ENCODE measurements around the gene MMP13.
"Not testable (repeated sequence)": the region's sequence is repeated elsewhere in the genome, so short reads cannot be mapped to it uniquely, and the experiment has no call there.

The MMP13 gene

DNA sequence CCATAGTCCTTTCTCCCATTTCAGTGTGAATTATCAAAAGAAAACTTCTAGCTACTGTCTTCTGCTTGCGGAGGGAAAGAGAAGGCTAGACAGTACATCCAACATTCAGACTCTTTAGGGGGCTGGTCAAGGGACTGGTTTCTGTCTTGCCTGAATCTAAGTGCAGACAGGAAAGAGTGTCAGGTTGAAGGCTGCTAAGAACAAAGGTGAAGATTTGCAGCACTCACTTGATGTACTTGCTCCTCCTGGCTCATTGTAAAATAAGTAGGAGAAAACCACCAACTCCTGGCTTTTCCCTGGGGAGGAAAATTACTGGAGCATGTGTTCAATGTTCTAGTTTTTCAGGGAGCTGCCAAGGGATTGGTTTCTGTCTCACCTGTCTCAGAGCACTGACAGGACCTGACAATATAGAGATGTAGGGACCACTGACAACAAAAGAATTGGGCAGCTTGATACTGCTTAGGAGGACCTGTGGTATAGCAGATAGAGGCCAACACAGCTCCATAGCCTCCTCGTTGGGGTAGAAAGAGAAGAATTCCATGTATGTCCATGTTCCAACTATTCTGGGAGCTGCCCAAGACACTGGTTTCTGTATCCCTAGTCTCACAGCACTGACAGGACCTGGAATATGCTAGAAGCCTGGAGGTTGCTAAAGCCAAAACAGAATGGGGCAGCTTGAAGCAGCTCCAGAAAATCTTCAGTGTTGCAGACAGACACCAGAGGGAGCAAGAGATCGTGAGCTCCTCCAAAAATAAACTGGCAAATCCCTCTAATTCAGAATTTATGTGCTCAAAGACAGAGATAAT, 41.1 kb downstream of the MMP13 start:
- TF ChIP-seq, protein P1, sequence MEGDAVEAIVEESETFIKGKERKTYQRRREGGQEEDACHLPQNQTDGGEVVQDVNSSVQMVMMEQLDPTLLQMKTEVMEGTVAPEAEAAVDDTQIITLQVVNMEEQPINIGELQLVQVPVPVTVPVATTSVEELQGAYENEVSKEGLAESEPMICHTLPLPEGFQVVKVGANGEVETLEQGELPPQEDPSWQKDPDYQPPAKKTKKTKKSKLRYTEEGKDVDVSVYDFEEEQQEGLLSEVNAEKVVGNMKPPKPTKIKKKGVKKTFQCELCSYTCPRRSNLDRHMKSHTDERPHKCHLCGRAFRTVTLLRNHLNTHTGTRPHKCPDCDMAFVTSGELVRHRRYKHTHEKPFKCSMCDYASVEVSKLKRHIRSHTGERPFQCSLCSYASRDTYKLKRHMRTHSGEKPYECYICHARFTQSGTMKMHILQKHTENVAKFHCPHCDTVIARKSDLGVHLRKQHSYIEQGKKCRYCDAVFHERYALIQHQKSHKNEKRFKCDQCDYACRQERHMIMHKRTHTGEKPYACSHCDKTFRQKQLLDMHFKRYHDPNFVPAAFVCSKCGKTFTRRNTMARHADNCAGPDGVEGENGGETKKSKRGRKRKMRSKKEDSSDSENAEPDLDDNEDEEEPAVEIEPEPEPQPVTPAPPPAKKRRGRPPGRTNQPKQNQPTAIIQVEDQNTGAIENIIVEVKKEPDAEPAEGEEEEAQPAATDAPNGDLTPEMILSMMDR (IDR thresholded peaks at IDR 0.05) = no peak
- Histone ChIP-seq H3K27ac (no peak overlapping the region), H3K9ac (no peak overlapping the region)

GRCh38 chr11:102912482-102912830, 43.1 kb downstream of the MMP13 start:
- H3K4me3 ChIP-seq (ENCODE audit: low read depth, low read length) = no peak overlapping the region
- H3K79me2 ChIP-seq = no peaks in the 10 kb centered on the region
- no peak overlapping the region for H3K4me2 ChIP-seq (ENCODE audit: low read length)
- no peaks in the 10 kb centered on the region for H3K27me3 ChIP-seq (ENCODE audit: control insufficient read depth, insufficient read depth, low read length)
- H3K27ac ChIP-seq = no peak overlapping the region
- no peak overlapping the region for H3K9ac ChIP-seq
- H3K4me1 ChIP-seq = no peaks in the 10 kb centered on the region
- TF ChIP-seq, protein P1 (IDR thresholded peaks at IDR 0.05) = no peak
- H3K36me3 ChIP-seq (ENCODE audit: control insufficient read depth, insufficient read depth, low read length) = no peaks in the 10 kb centered on the region
- no peak overlapping the region for H2AFZ ChIP-seq
- no peaks in the 10 kb centered on the region for H3K9me3 ChIP-seq (ENCODE audit: control insufficient read depth, low read length)

More for the DNA sequence above, 41.1 kb downstream of the MMP13 start:
- no peaks in the 10 kb centered on the region for H3K4me1 ChIP-seq
- H2AFZ ChIP-seq = no peak overlapping the region
- no peaks in the 10 kb centered on the region for H3K9me3 ChIP-seq (ENCODE audit: control insufficient read depth, low read length)
- no peaks in the 10 kb centered on the region for H3K79me2 ChIP-seq
- H3K4me3 ChIP-seq (ENCODE audit: low read depth, low read length) = no peak overlapping the region
- no peak overlapping the region for H3K4me2 ChIP-seq (ENCODE audit: low read length)
- H3K27me3 ChIP-seq (ENCODE audit: control insufficient read depth, insufficient read depth, low read length) = no peaks in the 10 kb centered on the region
- H3K36me3 ChIP-seq (ENCODE audit: control insufficient read depth, insufficient read depth, low read length) = no peaks in the 10 kb centered on the region

DNA sequence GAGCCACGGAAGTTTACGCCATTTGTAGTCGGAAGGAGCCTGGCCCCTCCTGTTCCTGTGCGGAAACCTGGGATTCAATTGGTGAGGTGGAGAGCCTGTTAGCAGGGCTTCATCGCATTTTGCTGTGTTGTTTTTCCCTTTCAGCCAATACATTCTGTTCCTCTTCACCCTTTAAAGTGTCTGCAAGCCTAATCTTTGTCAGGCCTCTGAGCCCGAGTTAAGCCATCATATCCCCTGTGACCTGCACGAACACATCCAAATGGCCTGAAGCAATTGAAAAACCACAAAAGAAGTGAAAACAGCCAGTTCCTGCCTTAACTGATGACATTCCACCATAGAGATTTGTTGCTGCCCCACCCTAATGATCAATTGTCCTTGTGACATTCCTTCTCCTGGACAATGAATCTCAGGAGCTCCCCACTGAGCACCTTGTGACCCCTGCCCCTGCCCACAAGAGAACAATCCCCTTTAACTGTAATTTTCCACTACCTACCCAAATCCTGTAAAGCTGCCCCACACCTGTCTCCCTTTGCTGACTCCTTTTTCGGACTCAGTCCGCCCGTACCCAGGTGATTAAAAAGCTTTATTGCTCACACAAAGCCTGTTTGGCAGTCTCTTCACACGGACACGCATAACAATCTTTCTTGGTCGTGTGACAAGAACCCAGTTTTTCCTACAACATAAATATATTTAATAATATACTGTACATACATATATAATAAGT, 43.6 kb downstream of the MMP13 start:
- Histone ChIP-seq H3K4me2 (ENCODE audit: low read length) (no peak overlapping the region), H3K27me3 (ENCODE audit: control insufficient read depth, insufficient read depth, low read length) (no peaks in the 10 kb centered on the region), H3K27ac (no peak overlapping the region), H3K9me3 (ENCODE audit: control insufficient read depth, low read length) (no peaks in the 10 kb centered on the region), H3K9ac (no peak overlapping the region), H2AFZ (no peak overlapping the region), H3K79me2 (no peaks in the 10 kb centered on the region), H3K4me1 (no peaks in the 10 kb centered on the region), H3K36me3 (ENCODE audit: control insufficient read depth, insufficient read depth, low read length) (no peaks in the 10 kb centered on the region), H3K4me3 (ENCODE audit: low read depth, low read length) (no peak overlapping the region)
- TF ChIP-seq, protein P1 (IDR thresholded peaks at IDR 0.05) = no peak

GRCh38 chr11:102905848-102906247, 49.7 kb downstream of the MMP13 start:
- not testable (repeated sequence) for H3K9me3 ChIP-seq (ENCODE audit: control insufficient read depth, low read length); H3K4me2 ChIP-seq (ENCODE audit: low read length); H3K79me2 ChIP-seq; H3K4me3 ChIP-seq (ENCODE audit: low read depth, low read length); H3K36me3 ChIP-seq (ENCODE audit: control insufficient read depth, insufficient read depth, low read length); H2AFZ ChIP-seq; H3K27ac ChIP-seq; H3K4me1 ChIP-seq; H3K9ac ChIP-seq; H3K27me3 ChIP-seq (ENCODE audit: control insufficient read depth, insufficient read depth, low read length)

- H3K4me2 ChIP-seq (ENCODE audit: low read length); H3K27me3 ChIP-seq (ENCODE audit: control insufficient read depth, insufficient read depth, low read length); H3K27ac ChIP-seq; H3K4me3 ChIP-seq (ENCODE audit: low read depth, low read length); H2AFZ ChIP-seq; H3K36me3 ChIP-seq (ENCODE audit: control insufficient read depth, insufficient read depth, low read length); H3K9ac ChIP-seq; H3K79me2 ChIP-seq; H3K9me3 ChIP-seq (ENCODE audit: control insufficient read depth, low read length); H3K4me1 ChIP-seq: not testable (repeated sequence)
These were observed 51.6 kb downstream of the MMP13 start for GRCh38 chr11:102903895-102904294.

Data from parathyroid adenoma (tissue), 2 donors.